Stomach (tissue), 19 donors: Measurements from ENCODE around the gene GMEB2. TPM values are rescaled to one million over a fixed set of nuclear protein-coding genes. Genes with fewer than 3 reads are reported as not detected.

ENCODE experiments used
- DNase-seq, 2 donors: peaks; one replicate each; pipeline versions ENCODE4 v3.0.0 to v3.0.0-alpha.2; 2013 to 2019
- H3K27ac ChIP-seq, 5 donors: fragments of 200-600 bp in 4 of 5; sonication (generic) in 4 of 5; one replicate each; pipeline ENCODE4 v1.5.1; 2013 to 2019; ENCODE audit warnings: mild to moderate bottlenecking in 1 of 5, moderate library complexity in 1 of 5
- H3K27me3 ChIP-seq, 3 donors: fragments of 200-600 bp; sonication (generic); one replicate each; pipeline ENCODE4 v1.5.1; 2017 to 2019; ENCODE audit warnings: mixed run types in 1 of 3
- H3K36me3 ChIP-seq, 4 donors: fragments of 200-600 bp; sonication (generic); 1 replicate in 3 of 4; 2 replicates in 1 of 4; pipeline ENCODE4 v1.5.1; 2016 to 2019
- H3K4me1 ChIP-seq, 4 donors: fragments of 200-600 bp; sonication (generic); one replicate each; pipeline ENCODE4 v1.5.1; 2016 to 2019
- H3K4me3 ChIP-seq, 4 donors: fragments of 200-600 bp; sonication (generic) in 3 of 4; one replicate each; pipeline ENCODE4 v1.5.1; 2016 to 2019; ENCODE audit warnings: mild to moderate bottlenecking in 1 of 4
- H3K9me3 ChIP-seq, 4 donors: fragments of 200-600 bp; sonication (generic); one replicate each; pipeline ENCODE4 v1.5.1; 2016 to 2019
- CTCF ChIP-seq, 7 experiments: fragments of 450-650 bp in 4 of 7; fragments of 200-600 bp in 3 of 7; sonication (generic) in 3 of 7; IDR thresholded peaks; one replicate each; pipeline ENCODE4 v1.5.1; 2016 to 2019; ENCODE audit warnings: antibody characterized with exemption in 7 of 7, control low read depth in 2 of 7, mild to moderate bottlenecking in 1 of 7
- EP300 ChIP-seq: sonication (generic); formaldehyde crosslinking; IDR thresholded peaks from one replicate; pipeline ENCODE4 v1.6.1; 2017; ENCODE audit warnings: antibody characterized with exemption
- POLR2A ChIP-seq, 4 donors: fragments of 450-650 bp; IDR thresholded peaks; one replicate each; pipeline ENCODE4 v1.6.1; 2016; ENCODE audit warnings: antibody characterized with exemption in 4 of 4, control low read depth in 2 of 4, mild to moderate bottlenecking in 1 of 4, moderate library complexity in 1 of 4
- POLR2AphosphoS5 ChIP-seq, 3 donors: sonication (generic); formaldehyde crosslinking; IDR thresholded peaks; one replicate each; pipeline ENCODE4 v1.6.1; 2016; ENCODE audit warnings: antibody characterized with exemption in 3 of 3
- WGBS, 5 donors: extraction: QIAGEN DNeasy Blood & Tissue Kit in 3 of 5; methylation state at CpG; one replicate each; pipeline versions ENCODE4 v1.1.5 to v1.1.7; 2013 to 2018; 5-methylcytosine and 5-hydroxymethylcytosine counted together
- intact Hi-C: fragments of 100-400 bp; cut with DNase I; formaldehyde crosslinking; loops from one replicate; pipeline ENCODE4 v1.15.1; 2023; ENCODE audit warnings: low total_unique reads
- long read RNA-seq, 10 donors: transcript quantifications; one replicate each; lab custom pipeline, GENCODE V29; 2026
- polyA plus RNA-seq, 3 donors: library from polyadenylated mRNA; stranded (reverse); fragments of 200-250 nt; gene quantifications; one replicate each; pipeline ENCODE4 v1.2.3, GENCODE V29; 2013
- total RNA-seq, 5 donors: library from RNA; depleted of rRNA; stranded (reverse); fragments of >200 nt; gene quantifications; one replicate each; pipeline versions ENCODE4 v1.1.0 to v1.2.3, GENCODE V29; 2014 to 2016
- donor health status: healthy with polysubstance abuse.
- donor health status: Bipolar disorder and iron deficiency.
- donor health status: healthy.

Gene GMEB2
- 10 to 100 TPM in 2 of 5 donors, 1 to 10 TPM in 3; 1.8 to 20.4 (median 8.3) TPM for total RNA-seq
- 1 to 10 TPM; 5.4 to 7.5 (median 7.4) TPM for polyA plus RNA-seq
- long read RNA-seq, donor 1, full-length matches to known transcripts = 1 of 1 reads
- long read RNA-seq, donor 1, partial matches to known transcripts = 0 of 1 reads
- long read RNA-seq, donor 1, other reads (novel, unspliced or antisense) = 0 of 1 reads
- long read RNA-seq, donor 2 = 0 reads
- long read RNA-seq, donor 3, full-length matches to known transcripts = 1 of 1 reads
- long read RNA-seq, donor 3, partial matches to known transcripts = 0 of 1 reads
- long read RNA-seq, donor 3, other reads (novel, unspliced or antisense) = 0 of 1 reads
- long read RNA-seq, donor 4 = 0 reads
- long read RNA-seq, donor 5 = 0 reads
- long read RNA-seq, donor 6, full-length matches to known transcripts = 1 of 1 reads
- long read RNA-seq, donor 6, partial matches to known transcripts = 0 of 1 reads
- long read RNA-seq, donor 6, other reads (novel, unspliced or antisense) = 0 of 1 reads
- long read RNA-seq, donor 7, full-length matches to known transcripts = 3 of 3 reads
- long read RNA-seq, donor 7, partial matches to known transcripts = 0 of 3 reads
- long read RNA-seq, donor 7, other reads (novel, unspliced or antisense) = 0 of 3 reads
- long read RNA-seq, donor 8 = 0 reads
- long read RNA-seq, donor 9, full-length matches to known transcripts = 3 of 3 reads
- long read RNA-seq, donor 9, partial matches to known transcripts = 0 of 3 reads
- long read RNA-seq, donor 9, other reads (novel, unspliced or antisense) = 0 of 3 reads
- long read RNA-seq, donor 10, full-length matches to known transcripts = 1 of 1 reads
- long read RNA-seq, donor 10, partial matches to known transcripts = 0 of 1 reads
- long read RNA-seq, donor 10, other reads (novel, unspliced or antisense) = 0 of 1 reads

- Histone ChIP-seq H3K9me3 (no peaks in the 10 kb centered on the region), H3K36me3 (no peaks in the 10 kb centered on the region), H3K4me3 (peak within 1 kb of the TSS; percentile 67 to 93 (median 80)), H3K27ac (peak within 1 kb of the TSS; percentile 94 to 99 (median 98)), H3K4me1 (peaks cover 17 to 45% (median 33%) of the 10 kb centered on the region in 4 donors), H3K27me3 (no peaks in the 10 kb centered on the region)
- 0 to 1% (median 0%) methylated on average over 19 to 114 of the region's 114 CpGs for WGBS, 5 donors
- TF ChIP-seq POLR2AphosphoS5 (IDR thresholded peaks at IDR 0.05) (peak in 2 of 3 donors; percentile 39 to 65), POLR2A (IDR thresholded peaks at IDR 0.05) (no peak), CTCF (IDR thresholded peaks at IDR 0.05) (no peak), EP300 (no peak)
- DNase-seq = peak; percentile 76 to 92
- intact Hi-C loops = no loop called here
Measured at GRCh38 chr20:63626424-63627128, at the start of gene GMEB2. GMEB2 (minus strand) TSS chr20:63627101; CDS start chr20:63619397, 7,704 bp downstream.

DNA sequence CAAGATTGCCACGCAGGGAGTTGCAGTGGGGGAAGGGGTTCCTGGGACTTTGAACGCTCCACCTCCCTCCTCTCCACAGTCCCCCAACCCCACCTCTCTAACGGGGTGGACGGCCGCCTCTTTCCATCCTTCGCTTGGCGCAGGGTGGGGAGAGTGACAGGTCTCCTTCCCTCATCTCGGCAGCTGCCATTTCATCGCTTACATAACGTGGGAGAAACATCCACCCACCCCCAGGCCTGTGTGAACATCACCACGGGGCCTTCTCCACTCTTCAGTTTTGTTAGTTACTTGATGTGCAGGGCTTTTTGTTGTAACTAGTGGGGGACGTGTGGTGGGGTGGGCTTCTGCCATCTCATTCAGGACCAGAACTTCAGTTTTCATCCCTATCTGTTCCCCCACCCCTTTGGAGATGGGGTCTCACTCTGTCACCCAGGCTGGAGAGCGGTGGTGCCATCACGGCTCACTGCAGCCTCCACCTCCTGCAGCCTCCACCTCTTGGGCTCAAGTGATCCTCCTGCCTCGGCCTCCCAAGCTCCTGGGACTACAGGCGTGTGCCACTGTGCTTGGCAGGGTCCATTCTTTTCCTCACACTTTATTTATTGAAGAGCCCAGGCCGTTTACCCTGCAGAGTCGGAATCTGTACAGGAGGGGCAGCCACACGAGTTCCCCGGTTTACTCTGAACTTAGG, 48.9 kb upstream of the GMEB2 start:
- TF ChIP-seq EP300 (no peak), POLR2A (IDR thresholded peaks at IDR 0.05) (no peak), CTCF (IDR thresholded peaks at IDR 0.05) (no peak), POLR2AphosphoS5 (IDR thresholded peaks at IDR 0.05) (no peak)

GRCh38 chr20:63673951-63674350, 47.0 kb upstream of the GMEB2 start:
- no peak for DNase-seq
- TF ChIP-seq POLR2A (IDR thresholded peaks at IDR 0.05) = no peak
- no peak for TF ChIP-seq EP300
- no peak for TF ChIP-seq POLR2AphosphoS5 (IDR thresholded peaks at IDR 0.05)
- TF ChIP-seq CTCF (IDR thresholded peaks at IDR 0.05) = no peak
- Histone ChIP-seq H3K4me1 (no peaks in the 10 kb centered on the region), H3K27ac (no peak overlapping the region), H3K27me3 (no peaks in the 10 kb centered on the region), H3K4me3 (no peak overlapping the region), H3K36me3 (peaks cover 12 to 83% (median 74%) of the 10 kb centered on the region in 4 donors), H3K9me3 (no peaks in the 10 kb centered on the region)
- 92 to 98% (median 97%) methylated on average over 13 to 14 of the region's 14 CpGs for whole genome bisulfite sequencing, 5 donors
- intact Hi-C loops = no loop called here

More for the DNA sequence above, 48.9 kb upstream of the GMEB2 start:
- intact Hi-C loops = no loop called here
- Histone ChIP-seq H3K36me3 (peaks cover 16 to 87% (median 84%) of the 10 kb centered on the region in 4 donors), H3K27ac (no peak overlapping the region), H3K27me3 (no peaks in the 10 kb centered on the region), H3K4me1 (no peaks in the 10 kb centered on the region), H3K9me3 (no peaks in the 10 kb centered on the region), H3K4me3 (no peak overlapping the region)
- DNase-seq = no peak
- WGBS, 5 donors = 92 to 96% (median 95%) methylated on average over 20 of the region's 20 CpGs
